ENCODE measurements around the gene PIEZO2.

DNA sequence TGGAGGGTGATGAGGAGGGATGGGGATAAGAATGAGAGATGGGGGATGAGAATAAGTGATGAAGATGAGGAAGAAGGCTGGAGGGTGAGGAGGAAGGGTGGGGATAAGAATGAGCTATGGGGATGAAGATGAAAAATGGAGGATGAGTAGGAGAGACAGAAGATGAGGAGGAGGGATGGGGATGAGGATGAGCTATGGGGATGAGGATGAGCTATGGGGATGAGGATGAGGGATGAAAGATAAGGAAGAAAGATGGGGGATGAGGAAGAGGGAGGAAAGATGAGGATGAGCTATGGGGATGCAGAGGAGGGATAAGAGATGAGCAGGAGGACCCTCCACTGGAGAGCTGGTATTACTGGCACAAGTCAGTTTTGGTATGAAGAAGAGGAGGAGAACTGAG lies 392.0 kb downstream of the PIEZO2 start:
- TF ChIP-seq SUZ12 (IDR thresholded peaks at IDR 0.05; ENCODE audit: extremely low read depth, insufficient read depth, insufficient read length) = no peak
- TF ChIP-seq ZNF274 (IDR thresholded peaks at IDR 0.05; ENCODE audit: low read depth, low read length) = no peak
- TF ChIP-seq YY1 (IDR thresholded peaks at IDR 0.05; ENCODE audit: insufficient read depth, insufficient read length) = no peak

Measured in NT2/D1 (cell line).